IMR-90 (cell line): ENCODE results near the gene CLEC14A. TPM values are rescaled to one million over a fixed set of nuclear protein-coding genes. Genes with fewer than 3 reads are reported as not detected.
A peak's percentile ranks its signal among the peaks of the same experiment; 100 is the strongest.

Experiments
- ATAC-seq: fragments of 200-7000 bp; cut with Tn5 transposase; 2 replicates; pipeline ENCODE4 v1.9.1; 2020; ENCODE audit warnings: low read depth, mild to moderate bottlenecking, moderate library complexity
- BruUV-seq: library from RNA; stranded (reverse); fragments of 400-500 nt; replicated peaks from 2 replicates; lab custom pipeline; 2021; lab: Mats Ljungman, UMichigan
- CTCF ChIA-PET: fragments of 300-600 bp; formaldehyde crosslinking; extraction: SDS; loops from one replicate; lab custom pipeline; 2021; ENCODE audit warnings: antibody characterized with exemption; lab: Yijun Ruan, JAX
- POLR2A ChIA-PET: fragments of 300-600 bp; sonication (Branson Sonifier 250); formaldehyde crosslinking; loops from one replicate; lab custom pipeline; 2022; ENCODE audit warnings: antibody characterized with exemption; ENCODE audit not compliant: unreplicated experiment; lab: Charles Lee
- DNase-seq: peaks from one replicate; pipeline ENCODE4 v3.0.0; 2013
- H2AFZ ChIP-seq: replicated peaks from 2 replicates; pipeline ENCODE3; 2013; ENCODE audit warnings: low read length, mild to moderate bottlenecking; ENCODE audit not compliant: poor library complexity
- H2AK5ac ChIP-seq: 2 replicates; pipeline ENCODE4 v1.6.1; 2013; ENCODE audit warnings: low read depth, low read length, inconsistent platforms
- H2AK9ac ChIP-seq: replicated peaks from 2 replicates; pipeline ENCODE3; 2013; ENCODE audit warnings: mild to moderate bottlenecking, low read depth, low read length, moderate library complexity; ENCODE audit not compliant: poor library complexity
- H2BK120ac ChIP-seq: 2 replicates; pipeline ENCODE4 v1.6.1; 2013; ENCODE audit warnings: low read depth, low read length, inconsistent platforms
- H2BK15ac ChIP-seq: 3 replicates; pipeline ENCODE4 v1.6.1; 2013; ENCODE audit warnings: low read depth, low read length, inconsistent platforms
- H2BK20ac ChIP-seq: 2 replicates; pipeline ENCODE4 v1.6.1; 2013; ENCODE audit warnings: low read depth, mild to moderate bottlenecking, inconsistent platforms, low read length, moderate library complexity
- H2BK5ac ChIP-seq: 2 replicates; pipeline ENCODE4 v1.6.1; 2013; ENCODE audit warnings: mild to moderate bottlenecking, low read depth, low read length, inconsistent platforms; ENCODE audit not compliant: poor library complexity, severe bottlenecking
- H3K14ac ChIP-seq: replicated peaks from 2 replicates; pipeline ENCODE4 v1.6.1; 2013; ENCODE audit warnings: low read depth, low read length, inconsistent platforms
- H3K18ac ChIP-seq: 2 replicates; pipeline ENCODE4 v1.6.1; 2013; ENCODE audit warnings: low read depth, low read length, control low read depth
- H3K23ac ChIP-seq: 2 replicates; pipeline ENCODE4 v1.6.1; 2013; ENCODE audit warnings: low read depth, low read length, inconsistent platforms
- H3K27ac ChIP-seq: 2 replicates; pipeline ENCODE4 v1.5.1; 2013; ENCODE audit warnings: mild to moderate bottlenecking, control low read depth, low read length; ENCODE audit not compliant: insufficient read depth
- H3K27me3 ChIP-seq: 2 replicates; pipeline ENCODE4 v1.6.1; 2013; ENCODE audit warnings: low read length; ENCODE audit not compliant: control insufficient read depth, insufficient read depth
- H3K36me3 ChIP-seq: 2 replicates; pipeline ENCODE4 v1.6.1; 2013; ENCODE audit warnings: low read length, mixed read lengths; ENCODE audit not compliant: control insufficient read depth, insufficient read depth
- H3K4ac ChIP-seq: 2 replicates; pipeline ENCODE4 v1.6.1; 2013; ENCODE audit warnings: low read depth, low read length, inconsistent platforms
- H3K4me1 ChIP-seq: 2 replicates; pipeline ENCODE4 v1.6.1; 2013; ENCODE audit warnings: low read length, mixed read lengths; ENCODE audit not compliant: control insufficient read depth, insufficient read depth
- H3K4me2 ChIP-seq: 2 replicates; pipeline ENCODE4 v1.6.1; 2013; ENCODE audit warnings: low read depth, mild to moderate bottlenecking, control low read depth, low read length, moderate library complexity
- H3K4me3 ChIP-seq: 2 replicates; pipeline ENCODE4 v1.5.1; 2013; ENCODE audit warnings: low read depth, mild to moderate bottlenecking, control low read depth, low read length, moderate library complexity; ENCODE audit not compliant: insufficient read depth
- H3K56ac ChIP-seq: 2 replicates; pipeline ENCODE4 v1.6.1; 2013; ENCODE audit warnings: low read length, inconsistent platforms; ENCODE audit not compliant: insufficient read depth; ENCODE audit errors: extremely low read depth
- H3K79me1 ChIP-seq, 2 experiments: 2 replicates each; pipeline ENCODE4 v1.6.1; 2013; ENCODE audit warnings: low read length in 2 of 2, inconsistent platforms in 1 of 2, low read depth in 1 of 2
- H3K9ac ChIP-seq: 2 replicates; pipeline ENCODE4 v1.6.1; 2013; ENCODE audit warnings: low read depth, low read length, control low read depth
- H3K9me1 ChIP-seq: 2 replicates; pipeline ENCODE4 v1.6.1; 2013; ENCODE audit warnings: low read length, inconsistent platforms; ENCODE audit not compliant: insufficient read depth
- H3K9me3 ChIP-seq: 2 replicates; pipeline ENCODE4 v1.6.1; 2013; ENCODE audit warnings: low read length; ENCODE audit not compliant: control insufficient read depth, insufficient read depth
- H4K20me1 ChIP-seq: 2 replicates; pipeline ENCODE4 v1.6.1; 2013; ENCODE audit warnings: low read length, inconsistent platforms; ENCODE audit not compliant: insufficient read depth
- H4K5ac ChIP-seq: 2 replicates; pipeline ENCODE4 v1.6.1; 2013; ENCODE audit warnings: mild to moderate bottlenecking, low read depth, low read length, control low read depth
- H4K8ac ChIP-seq, 2 experiments: 2 replicates each; pipeline ENCODE4 v1.6.1; 2013; ENCODE audit warnings: low read depth in 2 of 2, low read length in 2 of 2, control low read depth in 1 of 2, inconsistent platforms in 1 of 2
- H4K91ac ChIP-seq: 2 replicates; pipeline ENCODE4 v1.6.1; 2013; ENCODE audit warnings: low read depth, low read length, inconsistent platforms; ENCODE audit not compliant: insufficient read depth
- BHLHE40 ChIP-seq: fragments of 150-350 bp; IDR thresholded peaks from 2 replicates; pipeline ENCODE4 v1.6.1; 2016; ENCODE audit warnings: mild to moderate bottlenecking, low read depth, low read length
- CTCF ChIP-seq: conservative IDR thresholded peaks from 2 replicates; pipeline ENCODE4 v1.5.1; 2012; ENCODE audit warnings: mild to moderate bottlenecking, low read depth, low read length, improper control_type of control experiment
- FOS ChIP-seq: fragments of 150-350 bp; IDR thresholded peaks from 2 replicates; pipeline ENCODE4 v1.6.1; 2016; ENCODE audit warnings: low read depth, low read length
- MAFK ChIP-seq: IDR thresholded peaks from 2 replicates; pipeline ENCODE4 v1.6.1; 2012; ENCODE audit warnings: low read depth, low read length, improper control_type of control experiment
- MAZ ChIP-seq: IDR thresholded peaks from 2 replicates; pipeline ENCODE4 v1.6.1; 2012; ENCODE audit warnings: low read depth, mild to moderate bottlenecking, low read length, improper control_type of control experiment, moderate library complexity, borderline replicate concordance
- MXI1 ChIP-seq: IDR thresholded peaks from 2 replicates; pipeline ENCODE4 v1.6.1; 2012; ENCODE audit warnings: low read depth, mild to moderate bottlenecking, low read length, moderate library complexity, borderline replicate concordance
- NFE2L2 ChIP-seq: fragments of 150-350 bp; IDR thresholded peaks from 2 replicates; pipeline ENCODE4 v1.6.1; 2016; ENCODE audit warnings: low read depth, mild to moderate bottlenecking, low read length
- RAD21 ChIP-seq: IDR thresholded peaks from 2 replicates; pipeline ENCODE4 v1.6.1; 2012; ENCODE audit warnings: low read length, improper control_type of control experiment
- SMC3 ChIP-seq: fragments of 150-350 bp; IDR thresholded peaks from 2 replicates; pipeline ENCODE4 v1.6.1; 2016; ENCODE audit warnings: low read depth, mild to moderate bottlenecking, antibody characterized with exemption, low read length, moderate library complexity
- WGBS, 2 experiments: methylation state at CpG; one replicate each; pipeline versions ENCODE4 v1.1.5 to v1.1.7; 2013; ENCODE audit warnings: missing lambda C conversion rate in 2 of 2; ENCODE audit not compliant: insufficient read length in 1 of 2; ENCODE audit errors: extremely low coverage in 2 of 2; 5-methylcytosine and 5-hydroxymethylcytosine counted together
- dilution Hi-C: fragments of 300-500 bp; cut with HindIII; formaldehyde crosslinking; loops from one replicate; pipeline ENCODE4 v1.14.3; 2018; ENCODE audit warnings: low sequenced_read_pairs; ENCODE audit not compliant: unreplicated experiment
- in situ Hi-C: fragments of 300-500 bp; cut with MboI; formaldehyde crosslinking; loops from 3 replicates; pipeline ENCODE4 v1.14.3; 2019; ENCODE audit warnings: low sequenced_read_pairs, inconsistent platforms, mixed read lengths
- intact Hi-C: fragments of 100-400 bp; cut with micrococcal nuclease; formaldehyde crosslinking; loops from 2 replicates; pipeline ENCODE4 v1.10.0; 2022
- polyA plus RNA-seq, 3 experiments: library from polyadenylated mRNA; depleted of rRNA; stranded (reverse); fragments of >200 nt; gene quantifications; 2 replicates each; pipeline ENCODE4 v1.2.3, GENCODE V29; 2012; ENCODE audit warnings: low replicate concordance in 1 of 3
- total RNA-seq: library from RNA; depleted of rRNA; stranded (reverse); fragments of >200 nt; gene quantifications from 2 replicates; pipeline ENCODE4 v1.2.3, GENCODE V29; 2012
- TF ChIP-seq, protein P1 (sequence below): fragments of 150-350 bp; IDR thresholded peaks from 2 replicates; pipeline ENCODE4 v1.6.1; 2017; ENCODE audit warnings: mild to moderate bottlenecking, antibody characterized with exemption, low read length, low read depth

CLEC14A gene
- total and polyA plus RNA-seq, 2 of the 4 experiments (the other 2 are of a cell fraction) = 3.0 to 6.2 TPM

DNA sequence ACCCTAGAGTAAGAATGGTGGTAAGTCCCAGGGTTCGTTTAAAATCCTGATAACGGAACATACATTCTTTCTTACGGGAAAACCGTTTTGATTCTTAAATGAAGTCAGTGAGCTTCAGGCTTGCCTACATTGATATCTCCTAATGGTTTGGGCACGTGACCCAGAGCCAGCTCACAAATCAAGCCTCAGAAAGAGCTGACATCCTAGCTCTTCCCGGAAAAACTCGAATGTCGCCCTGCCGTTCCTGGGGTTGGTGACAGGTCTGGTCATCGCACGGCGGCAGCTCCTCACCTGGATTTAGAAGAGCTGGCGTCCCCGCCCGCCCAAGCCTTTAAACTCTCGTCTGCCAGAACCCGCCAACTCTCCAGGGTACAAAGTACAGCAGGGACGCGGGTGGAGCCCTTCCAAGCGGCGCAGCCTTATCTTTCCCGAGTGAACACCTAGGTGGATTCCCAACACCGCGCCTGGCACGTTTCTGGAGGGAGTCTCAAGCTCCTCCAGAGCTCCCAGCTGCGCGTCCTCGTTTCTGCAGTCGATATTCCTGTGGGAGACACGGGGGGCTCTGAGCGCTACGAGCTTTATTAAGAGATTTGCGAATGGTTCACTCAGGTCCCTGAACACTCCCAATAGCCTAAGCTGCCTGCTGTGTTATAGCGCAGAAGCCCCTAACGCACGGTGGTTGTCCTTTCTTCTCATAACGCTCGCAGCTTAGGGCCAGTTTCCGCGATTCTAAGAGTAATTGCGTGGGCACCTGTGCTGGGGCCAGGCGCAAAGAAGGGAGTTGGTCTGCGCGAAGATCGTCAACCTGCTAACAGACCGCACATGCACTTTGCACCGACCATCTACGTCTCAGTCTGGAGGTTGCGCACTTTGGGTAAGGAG, 47.9 kb downstream of the CLEC14A start, which contains the start of gene SSTR1:
Gene SSTR1, plus strand, starts transcription at position 169 of the 882 bp plus-strand sequence. CDS start 1,486 bp downstream, outside the sequence.
- H3K36me3 ChIP-seq = no peaks in the 10 kb centered on the region
- TF ChIP-seq BHLHE40 = peak; percentile 20; the same call in 1 of the 2 replicates
- no peak for TF ChIP-seq MXI1
- TF ChIP-seq, protein P1, sequence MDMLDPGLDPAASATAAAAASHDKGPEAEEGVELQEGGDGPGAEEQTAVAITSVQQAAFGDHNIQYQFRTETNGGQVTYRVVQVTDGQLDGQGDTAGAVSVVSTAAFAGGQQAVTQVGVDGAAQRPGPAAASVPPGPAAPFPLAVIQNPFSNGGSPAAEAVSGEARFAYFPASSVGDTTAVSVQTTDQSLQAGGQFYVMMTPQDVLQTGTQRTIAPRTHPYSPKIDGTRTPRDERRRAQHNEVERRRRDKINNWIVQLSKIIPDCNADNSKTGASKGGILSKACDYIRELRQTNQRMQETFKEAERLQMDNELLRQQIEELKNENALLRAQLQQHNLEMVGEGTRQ = peak; percentile 74
- TF ChIP-seq MAFK = no peak
- TF ChIP-seq CTCF = no peak
- no peak for TF ChIP-seq FOS
- TF ChIP-seq RAD21 = no peak
- TF ChIP-seq MAZ = no peak
- no peak for TF ChIP-seq SMC3
- TF ChIP-seq NFE2L2 = no peak
- no peak within 1 kb of the TSS for H2BK5ac ChIP-seq
- DNase-seq = no peak
- H4K5ac ChIP-seq = peak within 1 kb of the TSS; percentile 6; the same call in 1 of the 2 replicates
- in situ Hi-C loops = loop anchor here (10.0 kb wide), 2 partner anchors 303 to 657 kb away; no protein-coding TSS in a partner anchor
- intact Hi-C loops = no loop called here
- peak within 1 kb of the TSS; percentile 79 for H3K23ac ChIP-seq
- H3K18ac ChIP-seq = no peak within 1 kb of the TSS
- no TSS peak for BruUV-seq
- no peaks in the 10 kb centered on the region for H4K20me1 ChIP-seq
- H3K4ac ChIP-seq = peak within 1 kb of the TSS; percentile 33
- H3K4me2 ChIP-seq = peak within 1 kb of the TSS; percentile 58
- H3K56ac ChIP-seq = no peak within 1 kb of the TSS
- H3K9me3 ChIP-seq = peaks cover 2% of the 10 kb centered on the region; the same call in 1 of the 2 replicates
- H3K79me1 ChIP-seq = peaks cover 0 to 20% of the 10 kb centered on the region in 2 experiments; a peak in 2 of 4 replicates
- H2AFZ ChIP-seq = peak within 1 kb of the TSS; percentile 90
- no peak within 1 kb of the TSS; the same call in 1 of the 2 replicates for H3K27ac ChIP-seq
- H2AK5ac ChIP-seq = peak within 1 kb of the TSS; percentile 36; the same call in 1 of the 2 replicates
- peak within 1 kb of the TSS; percentile 51; the same call in 2 of the 3 replicates for H2BK15ac ChIP-seq
- ChIA-PET POLR2A (no interaction called here), CTCF (interaction anchor here (0.7 to 1.5 kb wide), 4 partner anchors 11 to 393 kb away, joined by 3 to 6 read pairs (median 4); no protein-coding TSS in a partner anchor)
- H3K4me1 ChIP-seq = peaks cover 11% of the 10 kb centered on the region; the same call in 1 of the 2 replicates
- H3K9ac ChIP-seq = peak within 1 kb of the TSS; percentile 22; the same call in 1 of the 2 replicates
- no peak within 1 kb of the TSS for H2AK9ac ChIP-seq
- H4K91ac ChIP-seq = no peak within 1 kb of the TSS; the same call in 1 of the 2 replicates
- H2BK20ac ChIP-seq = peak within 1 kb of the TSS; percentile 80
- peak within 1 kb of the TSS; percentile 61 for H3K4me3 ChIP-seq
- H3K14ac ChIP-seq = 0 out of 2 replicates have a peak within 1 kb of the TSS, but pooled peaks have one; percentile 22
- H4K8ac ChIP-seq = peak within 1 kb of the TSS; percentile 32 to 44; a peak in 3 of 4 replicates
- dilution Hi-C loops = no loop called here
- 8% methylated on average over 18 of the region's 49 CpGs; no CpG with 5 or more reads in 1 of the 2 experiments for WGBS, 2 experiments
- peaks cover 9% of the 10 kb centered on the region; the same call in 1 of the 2 replicates for H3K9me1 ChIP-seq
- no peak for ATAC-seq
- H2BK120ac ChIP-seq = peak within 1 kb of the TSS; percentile 70; the same call in 1 of the 2 replicates
- no peaks in the 10 kb centered on the region for H3K27me3 ChIP-seq
